ENCODE results near the gene RHOT2.

Gene RHOT2

DNA sequence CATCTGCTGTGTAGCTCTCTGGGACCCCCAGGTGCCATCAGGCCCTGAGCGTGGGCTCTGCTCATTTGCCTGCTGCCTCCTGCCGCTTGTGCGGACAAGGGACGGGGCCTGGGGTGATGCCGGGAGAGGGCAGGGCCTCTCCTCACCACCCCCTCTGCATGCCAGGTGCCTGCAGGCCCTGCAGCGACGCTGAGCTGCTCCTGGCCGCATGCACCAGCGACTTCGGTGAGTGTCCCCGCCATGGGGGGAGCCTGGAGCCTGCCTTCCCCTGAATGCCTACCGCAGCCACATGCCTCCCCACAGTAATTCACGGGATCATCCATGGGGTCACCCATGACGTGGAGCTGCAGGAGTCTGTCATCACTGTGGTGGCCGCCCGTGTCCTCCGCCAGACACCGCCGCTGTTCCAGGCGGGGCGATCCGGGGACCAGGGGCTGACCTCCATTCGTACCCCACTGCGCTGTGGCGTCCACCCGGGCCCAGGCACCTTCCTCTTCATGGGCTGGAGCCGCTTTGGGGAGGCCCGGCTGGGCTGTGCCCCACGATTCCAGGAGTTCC is 48.9 kb downstream of the RHOT2 start:
- DNase-seq, result no peak

GRCh38 chr16:717450-718245 is 49.7 kb downstream of the RHOT2 start:
- DNase-seq, result no peak

- DNase-seq, result no peak
Observed at GRCh38 chr16:718389-718788, 50.5 kb downstream of the RHOT2 start.

GRCh38 chr16:718922-719321 is 51.0 kb downstream of the RHOT2 start:
- DNase-seq, result no peak

DNA sequence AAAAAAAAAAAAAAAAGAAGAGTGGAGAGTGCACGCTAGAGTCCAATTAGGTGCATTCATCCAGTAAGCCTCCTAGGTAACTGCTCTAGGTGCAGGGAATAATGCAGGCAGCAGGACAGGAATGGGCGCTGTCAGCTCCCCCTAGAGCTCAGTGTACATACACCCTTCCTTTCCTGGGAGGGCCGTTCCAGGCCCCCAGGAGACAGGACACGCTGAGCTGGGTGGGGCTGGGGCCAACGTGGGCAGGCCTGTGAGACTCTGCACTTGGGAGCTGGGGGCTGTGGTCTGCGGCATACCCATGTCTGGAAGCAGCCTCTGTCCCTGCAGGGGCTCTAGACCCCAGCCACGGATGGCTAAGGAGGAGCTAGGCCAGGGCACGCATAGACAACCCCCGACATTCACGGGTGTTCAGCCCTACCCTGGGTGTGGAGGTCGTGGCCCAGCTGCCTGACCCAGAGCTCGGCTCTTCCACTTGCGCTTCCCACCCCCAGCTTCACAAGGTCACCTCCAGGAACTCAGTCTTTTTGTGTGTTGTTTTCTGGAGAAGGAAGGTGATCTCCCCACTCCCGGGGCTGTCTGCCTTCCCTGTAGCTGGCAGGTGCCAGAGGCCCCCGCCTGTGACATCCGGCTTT is 52.0 kb downstream of the RHOT2 start:
- DNase-seq, result no peak

DNA sequence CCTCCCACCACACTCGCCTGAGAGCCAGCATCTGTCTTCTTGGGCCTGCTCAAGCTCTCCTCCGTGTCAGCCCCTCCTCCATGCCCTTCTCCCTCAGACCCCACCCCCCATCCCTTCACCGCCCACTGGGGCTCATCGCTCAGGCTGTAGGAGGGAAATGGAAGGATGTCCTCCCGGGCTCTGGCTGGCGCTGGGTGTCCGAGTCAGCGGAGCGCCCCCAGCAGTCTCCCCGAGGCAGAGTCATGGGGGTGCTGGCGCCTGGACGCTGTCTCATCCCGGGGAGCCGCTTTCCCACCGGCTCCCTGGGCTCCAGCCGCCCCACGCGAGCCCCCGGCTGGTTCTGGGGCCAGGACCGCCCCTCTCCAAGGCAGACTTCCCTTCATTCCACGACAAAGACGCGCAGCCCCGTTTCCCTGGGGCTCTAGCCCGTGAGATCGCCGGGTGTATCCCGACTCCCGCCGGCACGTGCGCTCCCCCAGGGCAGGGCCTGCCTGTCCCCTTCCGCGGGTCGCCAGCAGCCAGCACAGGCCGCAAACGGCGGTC is 52.6 kb downstream of the RHOT2 start:
- no peak for DNase-seq

DNA sequence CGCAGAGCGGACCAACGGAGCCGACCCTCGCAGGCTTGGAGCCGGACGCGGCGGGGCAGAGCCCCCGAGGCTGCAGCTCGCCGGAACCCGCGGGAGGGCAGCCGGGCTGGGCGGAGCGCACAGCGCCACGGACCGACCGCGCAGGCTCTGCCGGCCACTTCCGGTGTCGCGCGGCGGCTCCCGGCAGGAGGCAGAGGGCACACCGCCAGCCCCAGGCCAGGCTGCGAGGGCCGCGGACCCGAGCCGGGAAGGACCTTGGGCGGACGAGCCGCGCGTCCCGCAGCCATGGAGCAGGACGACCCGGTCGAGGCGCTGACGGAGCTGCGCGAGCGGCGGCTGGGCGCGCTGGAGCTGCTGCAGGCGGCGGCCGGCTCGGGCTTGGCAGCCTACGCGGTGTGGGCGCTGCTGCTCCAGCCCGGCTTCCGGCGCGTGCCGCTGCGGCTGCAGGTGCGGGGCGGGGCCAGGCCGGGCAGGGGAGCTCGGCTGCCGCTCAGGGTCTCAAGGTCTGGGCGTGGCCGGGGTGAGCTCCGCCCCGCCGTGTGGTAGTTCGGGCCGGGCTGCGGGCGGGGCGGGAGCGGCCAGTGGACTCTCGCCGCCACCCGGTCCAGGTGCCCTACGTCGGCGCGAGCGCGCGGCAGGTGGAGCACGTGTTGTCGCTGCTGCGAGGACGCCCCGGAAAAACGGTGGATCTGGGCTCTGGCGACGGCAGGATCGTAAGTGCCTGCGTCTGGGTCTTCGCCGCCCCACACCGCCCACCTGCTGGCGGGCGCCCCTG is 53.2 kb downstream of the RHOT2 start, which contains the start of gene ANTKMT:
Gene ANTKMT, plus strand, starts transcription at position 157 of the 775 bp plus-strand sequence. Its CDS starts 129 bp downstream, at position 286.
- peak; percentile 52 for DNase-seq

- DNase-seq, result no peak
Observed at GRCh38 chr16:721765-722540, 54.0 kb downstream of the RHOT2 start.

DNA sequence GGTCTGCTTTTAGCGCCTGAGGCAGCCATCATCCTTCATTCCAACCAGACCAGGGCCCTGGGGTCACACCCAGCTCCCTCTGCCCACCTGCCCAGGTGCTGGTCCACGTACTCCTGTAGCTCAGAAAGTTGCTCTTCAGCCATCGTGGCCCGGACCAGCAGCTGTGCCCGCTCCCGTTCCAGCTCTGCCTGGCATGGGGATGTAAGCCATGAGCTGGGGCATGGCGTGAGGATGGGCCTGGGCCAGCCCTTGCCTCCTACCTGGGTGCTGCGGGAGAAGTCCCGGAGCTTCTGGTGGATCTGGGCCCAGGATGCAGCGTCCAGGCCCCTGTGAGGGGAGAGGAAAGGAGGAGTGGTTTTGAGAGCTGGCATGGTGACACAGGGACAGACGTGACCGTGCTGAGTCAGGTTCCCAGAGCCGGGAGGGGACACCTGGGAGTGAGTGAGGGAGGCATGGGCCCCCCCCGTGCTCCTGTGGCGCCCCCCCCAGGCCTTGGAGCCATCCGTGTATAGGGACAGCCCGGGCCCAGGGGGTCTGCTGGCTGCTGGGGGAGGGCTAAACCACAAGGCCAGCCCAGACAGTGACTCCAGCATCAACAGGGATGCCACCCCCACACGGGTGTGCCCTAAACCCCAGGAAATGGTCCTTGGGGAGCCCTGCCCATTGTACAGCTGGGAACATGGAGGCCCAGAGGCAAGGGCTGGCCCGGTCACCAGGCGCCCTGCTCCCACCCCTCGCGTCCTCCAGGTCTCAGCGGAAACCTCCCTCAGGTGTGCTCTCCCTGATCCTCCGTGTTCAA is 55.1 kb downstream of the RHOT2 start:
- DNase-seq, result no peak

DNA sequence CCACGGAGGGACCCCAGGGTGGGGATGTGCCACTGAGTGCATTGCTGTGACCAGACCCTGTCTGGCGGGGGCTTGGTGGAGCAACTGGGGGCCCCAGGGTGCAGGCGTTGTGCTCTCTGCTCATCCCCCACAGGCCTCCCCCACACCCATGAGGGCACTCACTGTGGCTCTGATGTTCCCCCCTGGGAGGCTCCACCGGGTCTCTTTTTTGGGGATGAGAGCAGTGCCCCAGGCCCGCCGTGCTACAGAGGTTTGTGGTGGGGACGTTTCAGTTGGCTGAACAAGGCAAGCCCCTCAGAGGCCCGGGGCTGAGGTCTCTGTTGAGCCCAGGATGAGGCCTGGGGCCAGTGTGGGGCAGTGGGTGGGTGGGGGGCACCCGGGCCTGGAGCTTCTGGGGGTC is 55.8 kb downstream of the RHOT2 start:
- no peak for DNase-seq
